H1 (cell line): Measurements from ENCODE around the gene DAO.

Experiments used
- BRCA1 ChIP-seq: IDR thresholded peaks from 2 replicates; pipeline ENCODE4 v1.6.1; 2012; ENCODE audit warnings: low read depth, low read length, improper control_type of control experiment
- CEBPB ChIP-seq: IDR thresholded peaks from 2 replicates; pipeline ENCODE4 v1.6.1; 2012; ENCODE audit warnings: low read depth, low read length
- CTCF ChIP-seq, 3 experiments: IDR thresholded peaks; 1 replicate in 2 of 3; 2 replicates in 1 of 3; pipeline versions ENCODE4 v1.5.1 to v1.6.1; 2011; ENCODE audit warnings: low read length in 3 of 3, mild to moderate bottlenecking in 3 of 3, inconsistent platforms in 2 of 3, low read depth in 1 of 3, moderate library complexity in 1 of 3; ENCODE audit not compliant: insufficient read depth in 1 of 3; ENCODE audit errors: control extremely low read depth in 1 of 3
- EP300 ChIP-seq, 2 experiments: IDR thresholded peaks; 1 replicate in 1 of 2; 2 replicates in 1 of 2; pipeline ENCODE4 v1.6.1; 2011 to 2012; ENCODE audit warnings: low read depth in 2 of 2, low read length in 2 of 2, mild to moderate bottlenecking in 2 of 2, borderline replicate concordance in 1 of 2, inconsistent platforms in 1 of 2, moderate library complexity in 1 of 2
- POLR2A ChIP-seq, 2 experiments: IDR thresholded peaks; 1 replicate in 1 of 2; 2 replicates in 1 of 2; pipeline ENCODE4 v1.6.1; 2011; ENCODE audit warnings: low read depth in 2 of 2, low read length in 2 of 2, mild to moderate bottlenecking in 2 of 2; ENCODE audit errors: control extremely low read depth in 1 of 2
- POLR2AphosphoS5 ChIP-seq: IDR thresholded peaks from 2 replicates; pipeline ENCODE4 v1.6.1; 2011; ENCODE audit warnings: low read depth, low read length
- RFX5 ChIP-seq: IDR thresholded peaks from 2 replicates; pipeline ENCODE4 v1.6.1; 2011; ENCODE audit warnings: low read depth, low read length, improper control_type of control experiment, borderline replicate concordance
- SIRT6 ChIP-seq: IDR thresholded peaks from one replicate; pipeline ENCODE4 v1.7.1; 2012; ENCODE audit warnings: low read length, inconsistent platforms

GRCh38 chr12:108832208-108832607 is 47.7 kb upstream of the DAO start:
- TF ChIP-seq RFX5 (no peak), CEBPB (no peak), POLR2A (IDR thresholded peaks at IDR 0.05; ENCODE audit: control extremely low read depth in 1 of 2, low read depth in 2 of 2, low read length in 2 of 2) (no peak), SIRT6 (no peak), POLR2AphosphoS5 (no peak), EP300 (IDR thresholded peaks at IDR 0.05; ENCODE audit: borderline replicate concordance in 1 of 2, low read depth in 2 of 2, low read length in 2 of 2) (no peak), BRCA1 (no peak), CTCF (IDR thresholded peaks at IDR 0.05; ENCODE audit: control extremely low read depth in 1 of 3, insufficient read depth in 1 of 3, low read depth in 1 of 3, low read length in 3 of 3) (no peak)
